Amygdala (tissue), 56 donors: ENCODE results near the gene WFS1.

Experiments used
- DNase-seq, 56 donors: peaks; one replicate each; lab custom pipeline; 2025; lab: John Stamatoyannopoulos, UW

WFS1 gene

GRCh38 chr4:6256141-6256540 is 13.5 kb upstream of the WFS1 start:
- no peak for DNase-seq

- peak in 3 of 56 donors; percentile 19 to 44 (median 22) for DNase-seq
Measured at GRCh38 chr4:6257247-6258025, 12.2 kb upstream of the WFS1 start.

DNA sequence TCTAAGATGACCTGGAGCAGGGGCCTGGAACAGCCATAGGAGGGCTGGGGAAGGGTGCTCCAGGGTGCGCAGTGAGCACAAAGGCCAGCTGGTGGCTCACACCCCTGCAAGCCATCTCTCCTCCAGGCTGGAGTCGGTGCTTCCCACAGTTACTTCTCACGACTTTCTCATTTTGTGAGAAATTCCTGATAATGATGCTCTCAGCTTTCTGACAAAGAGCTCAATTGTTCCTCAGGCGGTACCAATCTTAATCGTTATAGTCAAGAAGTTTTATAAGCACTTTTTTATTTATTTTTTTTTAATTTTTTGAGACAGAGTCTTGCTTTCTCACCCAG is 11.7 kb upstream of the WFS1 start:
- DNase-seq: no peak

DNA sequence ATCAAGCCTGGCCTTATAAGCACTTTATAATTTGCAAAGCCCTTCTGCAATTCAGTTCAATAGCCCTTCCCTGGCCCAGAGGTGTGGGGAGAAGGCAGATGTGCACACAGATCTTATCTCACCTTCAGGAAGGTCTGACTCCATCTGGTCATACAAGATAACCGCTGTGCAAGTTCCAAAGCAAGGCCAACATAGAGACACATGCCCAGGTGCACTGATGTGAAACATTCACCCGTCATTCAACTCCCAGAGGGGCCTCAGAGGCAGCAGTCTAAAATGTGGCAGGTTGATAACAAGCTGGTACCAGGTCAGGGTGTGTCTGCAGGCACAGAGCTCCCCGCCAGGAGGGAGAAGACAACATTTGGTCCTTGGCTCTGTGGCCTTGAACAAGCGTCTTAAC is 10.9 kb upstream of the WFS1 start:
- no peak for DNase-seq

DNA sequence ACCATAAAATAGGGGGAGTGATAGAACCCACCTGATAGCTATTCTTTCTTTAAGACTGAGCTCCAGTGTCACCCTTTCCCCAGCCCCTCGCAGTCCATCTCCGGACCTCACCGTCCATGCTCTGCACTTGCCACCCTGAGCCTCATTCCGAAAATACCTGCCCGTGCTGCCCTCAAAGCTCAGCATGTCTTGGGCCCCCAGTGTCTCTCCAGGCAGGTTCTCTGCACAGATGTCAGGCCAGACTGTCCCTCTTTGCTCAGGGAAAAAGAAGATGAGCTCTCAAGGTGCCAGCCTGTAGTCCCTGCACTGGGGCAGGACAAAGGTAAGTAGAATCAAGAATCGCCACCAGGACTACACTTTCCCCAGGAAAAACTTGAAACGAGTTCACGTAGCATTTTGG is 9.8 kb upstream of the WFS1 start:
- no peak for DNase-seq

GRCh38 chr4:6262176-6262575 is 7.5 kb upstream of the WFS1 start:
- no peak for DNase-seq

- DNase-seq: no peak
Measured at GRCh38 chr4:6262847-6263487, 6.7 kb upstream of the WFS1 start.

GRCh38 chr4:6263526-6264224 is 6.0 kb upstream of the WFS1 start:
- peak in 1 of 56 donors; percentile 19 for DNase-seq

DNA sequence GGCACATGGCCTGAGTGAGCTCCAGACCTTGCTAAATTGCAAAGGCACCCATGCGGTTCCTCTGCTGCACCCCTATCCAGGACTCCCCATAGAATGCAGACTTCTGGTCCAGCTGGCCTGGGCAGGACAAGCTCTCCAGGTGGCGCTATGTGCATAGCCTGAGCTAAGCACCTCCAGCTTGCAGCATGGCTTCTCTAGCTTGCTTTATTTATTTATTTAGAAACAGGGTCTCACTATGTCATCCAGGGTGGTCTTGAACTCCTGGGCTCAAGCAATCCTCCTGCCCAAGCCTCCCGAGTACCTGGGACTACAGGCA is 5.5 kb upstream of the WFS1 start:
- DNase-seq: no peak

DNA sequence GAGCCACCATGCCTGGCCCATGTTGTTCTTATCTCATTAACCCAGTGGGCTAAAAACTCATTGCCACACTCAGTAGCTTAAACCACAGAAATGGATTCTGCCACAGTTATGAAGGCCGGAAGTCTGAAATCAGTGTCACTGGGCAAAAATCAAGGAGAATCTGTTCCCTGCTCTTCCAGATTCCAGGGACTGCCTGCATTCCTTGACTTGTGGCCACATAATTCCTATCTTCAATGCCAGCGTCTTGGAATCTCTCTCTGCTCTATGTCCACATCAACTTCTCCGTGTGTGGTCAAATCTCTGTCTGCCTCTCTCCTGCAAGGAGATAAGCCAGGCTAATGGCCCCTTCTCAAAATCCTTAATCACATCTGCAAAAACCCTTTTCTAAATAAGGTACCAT is 4.1 kb upstream of the WFS1 start:
- DNase-seq: no peak

DNA sequence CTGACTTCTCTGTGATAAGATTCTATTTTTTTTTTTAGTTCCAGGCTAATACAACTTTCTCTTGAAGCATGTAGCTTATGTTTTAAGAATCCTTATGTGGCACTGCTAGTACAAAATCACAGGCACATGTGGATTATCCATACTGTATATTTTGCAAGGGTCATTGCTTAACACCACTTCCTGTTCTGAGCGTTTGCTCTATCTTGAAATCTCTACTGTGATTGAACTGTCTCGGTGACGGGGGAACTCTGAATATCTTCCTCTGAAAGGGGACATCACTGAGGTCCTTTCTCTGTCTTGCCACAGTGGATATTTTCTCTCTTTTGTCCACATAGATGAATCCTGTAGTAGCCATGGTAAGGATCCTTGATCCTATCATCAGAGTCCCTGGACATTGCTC is 2.1 kb upstream of the WFS1 start:
- no peak for DNase-seq

DNA sequence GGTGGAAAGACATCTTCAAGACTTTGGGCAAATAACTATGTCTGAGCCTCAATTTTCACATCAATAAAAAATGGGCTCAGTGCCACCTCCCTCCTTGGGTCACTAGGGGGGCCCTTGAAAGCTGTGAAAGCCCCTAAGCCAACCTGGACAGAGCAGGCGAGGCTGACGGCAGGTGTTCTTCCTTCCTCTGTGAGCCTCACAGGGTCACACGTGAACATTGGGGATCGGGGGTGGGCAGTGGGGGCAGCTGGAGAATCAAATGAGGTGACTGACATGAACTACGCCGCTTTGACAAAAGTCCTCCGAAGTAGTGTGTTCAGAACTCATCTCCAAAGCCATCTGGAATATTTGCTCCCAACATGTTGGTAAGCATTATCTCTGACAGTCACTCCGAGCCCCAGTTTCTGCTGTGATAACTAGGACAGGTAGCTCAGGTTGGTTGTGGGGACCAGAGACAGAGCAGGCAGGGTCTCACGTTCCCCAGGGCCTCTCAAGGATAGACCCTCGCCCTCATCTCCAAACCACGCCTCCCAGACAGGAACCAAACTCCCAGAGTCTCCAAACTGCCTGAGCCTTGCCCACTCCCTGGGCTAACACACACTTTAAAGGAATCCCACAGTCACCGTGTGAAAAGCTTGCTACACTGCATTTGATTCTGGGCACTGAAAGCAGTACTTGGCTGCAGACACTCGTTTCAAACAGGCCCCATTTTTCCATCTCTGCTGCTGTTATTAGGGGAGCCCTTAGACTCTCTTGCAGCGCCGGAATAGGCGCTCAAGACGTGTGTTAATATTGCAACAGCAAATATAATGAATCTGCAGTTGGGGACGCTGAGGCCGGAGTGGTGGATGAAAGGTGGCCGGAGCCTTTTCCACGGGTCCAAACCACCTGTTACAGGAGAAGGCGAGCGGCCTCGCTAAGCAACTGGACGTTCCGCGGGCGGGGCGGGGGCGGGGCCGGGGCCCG is 717 bp upstream of the WFS1 start:
- DNase-seq: no peak

DNA sequence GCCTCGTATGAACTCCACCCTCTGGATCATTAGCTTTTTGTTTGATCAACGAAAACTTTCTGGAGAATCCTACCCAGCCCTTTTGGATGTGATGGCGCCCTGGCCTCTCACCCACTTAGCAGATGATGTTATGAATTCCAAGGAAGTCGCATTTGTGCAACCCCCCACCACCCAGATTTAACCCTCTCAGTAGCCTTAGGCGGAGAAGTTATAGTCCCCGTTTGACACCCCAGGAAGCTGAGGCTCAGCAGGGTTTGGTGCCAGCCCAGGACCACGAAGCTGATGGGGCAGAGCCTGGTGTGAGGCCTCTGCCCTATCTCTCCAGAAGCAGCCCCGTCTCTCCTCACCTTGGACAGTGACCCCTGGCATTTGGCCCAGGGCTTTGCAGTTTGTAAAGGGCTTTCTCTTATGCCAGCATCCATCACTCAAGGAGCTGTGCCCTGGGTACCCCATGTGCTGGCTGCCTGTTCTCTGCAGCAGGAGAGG is 1.0 kb downstream of the WFS1 start:
- DNase-seq: peak in 2 of 56 donors; percentile 29 to 42

DNA sequence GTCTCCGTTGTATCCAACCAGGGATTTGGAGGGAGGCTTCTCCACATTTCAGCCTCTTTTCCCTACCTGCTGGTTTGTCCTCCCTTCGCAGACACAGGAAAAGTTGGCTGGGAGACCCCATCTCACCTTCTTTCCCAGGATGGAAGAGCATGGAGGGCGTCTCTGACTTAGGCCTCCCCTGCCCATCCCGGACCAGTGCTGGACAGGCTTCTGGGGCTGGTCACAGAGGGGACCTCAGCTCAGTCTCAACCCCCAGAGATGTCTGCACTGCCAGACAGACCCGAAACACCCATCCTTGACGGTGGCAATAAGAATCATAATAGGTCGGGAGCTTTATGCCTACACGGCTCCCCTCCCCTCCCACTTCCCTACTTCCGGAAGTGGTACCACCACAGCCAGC is 1.6 kb downstream of the WFS1 start:
- no peak for DNase-seq

- no peak for DNase-seq
Measured at GRCh38 chr4:6271701-6272465, 2.2 kb downstream of the WFS1 start.

DNA sequence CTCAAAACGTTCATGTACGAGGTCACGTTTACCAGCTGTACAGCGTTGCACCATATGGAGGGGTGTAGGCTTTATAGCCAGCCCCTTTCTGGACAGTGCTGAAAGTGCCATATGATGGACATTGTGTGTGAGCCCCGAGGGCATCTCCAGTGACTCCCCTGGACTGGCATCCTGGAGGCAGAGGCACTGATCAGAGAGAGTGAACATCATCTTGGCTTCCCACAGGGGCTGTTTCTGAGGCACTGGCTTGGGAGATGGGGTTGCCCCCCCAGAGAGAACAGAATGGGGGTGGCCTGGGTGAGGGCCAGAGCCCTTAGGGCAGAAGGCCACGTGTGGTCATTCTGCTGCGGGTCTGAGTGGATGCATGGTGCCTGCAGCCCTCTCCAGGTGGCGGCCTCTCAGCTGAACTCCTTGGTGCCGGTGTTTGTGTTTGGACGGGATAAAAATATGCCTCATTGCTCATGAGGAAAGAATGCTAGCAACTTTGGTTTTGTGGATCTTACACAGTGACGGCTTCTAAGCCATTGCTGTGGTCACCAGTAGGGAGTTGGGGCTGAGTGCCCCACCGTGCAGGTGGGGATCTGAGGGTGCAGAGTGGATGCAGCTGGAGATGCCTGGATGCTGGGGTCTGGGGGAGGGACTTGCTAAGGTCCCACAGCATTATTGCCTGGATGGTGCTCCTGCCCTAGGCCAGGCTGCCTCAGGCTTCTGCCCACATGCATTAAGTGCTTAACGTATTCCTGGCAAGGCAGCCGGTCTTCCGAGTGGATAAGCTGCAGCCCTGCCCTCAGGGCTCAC is 3.4 kb downstream of the WFS1 start:
- DNase-seq: no peak

DNA sequence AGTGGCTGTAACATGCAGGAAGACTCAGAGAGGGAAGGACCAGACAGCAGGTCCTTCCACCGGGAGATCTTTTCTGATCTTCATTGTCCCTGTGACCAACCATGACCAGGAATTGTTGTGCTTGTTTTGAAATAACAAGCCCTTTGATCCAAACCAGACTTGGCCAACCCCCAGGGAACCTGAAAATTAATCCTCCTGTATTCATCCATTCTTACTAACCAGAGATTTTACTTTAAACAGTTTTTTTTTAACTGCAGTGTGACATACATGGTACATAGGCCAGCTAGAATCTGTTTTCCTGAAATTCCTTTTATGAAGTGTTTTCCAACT is 4.0 kb downstream of the WFS1 start:
- no peak for DNase-seq

DNA sequence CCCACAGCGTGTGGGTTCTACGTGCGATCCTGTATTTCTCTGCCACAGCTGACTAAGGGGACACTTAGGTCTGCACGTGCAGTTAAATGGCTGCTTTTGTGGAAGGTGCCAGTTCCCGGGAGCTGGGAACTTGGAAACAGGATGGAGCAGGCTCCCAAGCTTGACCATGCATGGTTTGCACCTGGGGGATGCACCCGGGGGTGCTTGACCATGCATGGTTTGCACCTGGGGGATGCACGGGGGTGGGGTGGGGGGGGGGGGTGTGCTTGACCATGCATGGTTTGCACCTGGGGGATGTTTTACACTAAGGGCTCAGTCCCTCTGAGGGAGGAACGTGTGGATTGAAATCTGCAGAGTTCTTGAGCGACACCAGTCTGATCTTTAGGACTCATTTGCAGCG is 5.7 kb downstream of the WFS1 start:
- DNase-seq: no peak
